Measurements from ENCODE around the gene CYGB.

CYGB gene

DNA sequence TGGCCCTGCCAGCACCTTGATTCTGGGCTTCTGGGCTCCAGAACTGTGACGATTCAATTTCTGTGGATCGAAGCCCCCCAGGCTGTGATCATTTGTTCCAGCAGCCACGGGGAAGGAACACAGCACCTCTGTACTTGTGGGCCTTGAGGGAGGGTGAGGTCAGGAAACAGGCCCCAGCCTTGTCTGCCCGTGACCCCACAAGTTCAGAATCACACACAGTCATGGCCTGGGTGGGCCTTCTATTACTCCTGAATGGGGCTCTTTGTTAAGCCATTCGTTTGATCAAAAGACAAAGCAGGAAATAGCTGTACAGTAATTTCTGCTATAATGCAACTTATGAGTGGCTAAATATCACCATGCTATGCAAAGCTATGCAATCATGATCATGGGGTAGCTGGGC, 38.1 kb upstream of the CYGB start:
- DNase-seq (ENCODE audit: extremely low read depth, insufficient read length): no peak
- Histone ChIP-seq H3K36me3 (ENCODE audit: control insufficient read depth, insufficient read depth, low read length) (no peaks in the 10 kb centered on the region), H3K27me3 (replicated peaks; ENCODE audit: control insufficient read depth, insufficient read depth, low read length) (no peaks in the 10 kb centered on the region), H3K4me3 (replicated peaks; ENCODE audit: low read depth, low read length) (no peak overlapping the region)
- TF ChIP-seq, protein P1, sequence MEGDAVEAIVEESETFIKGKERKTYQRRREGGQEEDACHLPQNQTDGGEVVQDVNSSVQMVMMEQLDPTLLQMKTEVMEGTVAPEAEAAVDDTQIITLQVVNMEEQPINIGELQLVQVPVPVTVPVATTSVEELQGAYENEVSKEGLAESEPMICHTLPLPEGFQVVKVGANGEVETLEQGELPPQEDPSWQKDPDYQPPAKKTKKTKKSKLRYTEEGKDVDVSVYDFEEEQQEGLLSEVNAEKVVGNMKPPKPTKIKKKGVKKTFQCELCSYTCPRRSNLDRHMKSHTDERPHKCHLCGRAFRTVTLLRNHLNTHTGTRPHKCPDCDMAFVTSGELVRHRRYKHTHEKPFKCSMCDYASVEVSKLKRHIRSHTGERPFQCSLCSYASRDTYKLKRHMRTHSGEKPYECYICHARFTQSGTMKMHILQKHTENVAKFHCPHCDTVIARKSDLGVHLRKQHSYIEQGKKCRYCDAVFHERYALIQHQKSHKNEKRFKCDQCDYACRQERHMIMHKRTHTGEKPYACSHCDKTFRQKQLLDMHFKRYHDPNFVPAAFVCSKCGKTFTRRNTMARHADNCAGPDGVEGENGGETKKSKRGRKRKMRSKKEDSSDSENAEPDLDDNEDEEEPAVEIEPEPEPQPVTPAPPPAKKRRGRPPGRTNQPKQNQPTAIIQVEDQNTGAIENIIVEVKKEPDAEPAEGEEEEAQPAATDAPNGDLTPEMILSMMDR (IDR thresholded peaks at IDR 0.05; ENCODE audit: insufficient read depth, low read length, poor library complexity, severe bottlenecking): no peak

DNA sequence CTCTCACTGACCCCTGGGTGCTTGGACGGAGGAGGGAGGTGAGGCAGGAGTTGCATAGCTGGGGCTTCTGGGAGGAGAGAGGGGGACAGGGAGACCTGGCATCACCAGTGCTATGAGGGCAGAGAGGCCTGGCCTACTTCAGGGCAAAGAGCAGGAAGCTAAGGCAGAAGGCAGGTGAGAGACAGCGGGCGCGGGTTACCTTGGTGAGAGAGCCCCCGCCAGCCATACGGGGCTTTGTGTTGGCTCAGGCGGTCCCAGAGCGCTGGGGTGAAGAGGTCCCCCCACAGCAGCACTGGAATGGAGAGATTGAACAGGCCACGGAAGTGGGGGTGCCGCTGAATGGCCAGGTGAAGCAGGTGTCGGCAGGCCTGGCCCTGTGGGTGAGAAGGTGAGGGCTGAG, 36.7 kb upstream of the CYGB start:
- no peak for DNase-seq (ENCODE audit: extremely low read depth, insufficient read length)
- H3K4me3 ChIP-seq (replicated peaks; ENCODE audit: low read depth, low read length): no peak overlapping the region
- TF ChIP-seq, protein P1 (IDR thresholded peaks at IDR 0.05; ENCODE audit: insufficient read depth, low read length, poor library complexity, severe bottlenecking): no peak
- H3K27me3 ChIP-seq (replicated peaks; ENCODE audit: control insufficient read depth, insufficient read depth, low read length): no peaks in the 10 kb centered on the region
- no peaks in the 10 kb centered on the region for H3K36me3 ChIP-seq (ENCODE audit: control insufficient read depth, insufficient read depth, low read length)

DNA sequence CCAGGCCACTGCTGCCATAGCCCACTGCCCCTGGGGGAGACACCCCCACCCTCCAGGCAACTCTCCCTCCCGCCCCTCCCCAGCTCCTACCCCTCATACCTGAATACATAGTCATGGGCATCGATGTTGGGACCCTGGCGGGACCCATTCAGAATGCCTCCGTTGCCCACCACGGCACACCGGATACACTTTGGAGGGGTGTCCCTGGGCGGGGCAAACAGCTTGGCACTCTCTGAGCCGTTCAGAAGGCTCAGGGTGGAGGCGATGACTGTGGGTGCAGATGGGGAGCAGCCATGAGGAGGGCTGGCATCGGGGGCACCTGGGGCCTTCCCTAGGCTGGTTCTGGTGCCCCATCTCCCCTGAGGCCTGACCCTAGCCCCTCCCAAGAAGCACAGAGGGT, 35.6 kb upstream of the CYGB start:
- Histone ChIP-seq H3K4me3 (replicated peaks; ENCODE audit: low read depth, low read length) (no peak overlapping the region), H3K27me3 (replicated peaks; ENCODE audit: control insufficient read depth, insufficient read depth, low read length) (no peaks in the 10 kb centered on the region), H3K36me3 (ENCODE audit: control insufficient read depth, insufficient read depth, low read length) (no peaks in the 10 kb centered on the region)
- DNase-seq (ENCODE audit: extremely low read depth, insufficient read length): no peak
- TF ChIP-seq, protein P1 (IDR thresholded peaks at IDR 0.05; ENCODE audit: insufficient read depth, low read length, poor library complexity, severe bottlenecking): no peak

DNA sequence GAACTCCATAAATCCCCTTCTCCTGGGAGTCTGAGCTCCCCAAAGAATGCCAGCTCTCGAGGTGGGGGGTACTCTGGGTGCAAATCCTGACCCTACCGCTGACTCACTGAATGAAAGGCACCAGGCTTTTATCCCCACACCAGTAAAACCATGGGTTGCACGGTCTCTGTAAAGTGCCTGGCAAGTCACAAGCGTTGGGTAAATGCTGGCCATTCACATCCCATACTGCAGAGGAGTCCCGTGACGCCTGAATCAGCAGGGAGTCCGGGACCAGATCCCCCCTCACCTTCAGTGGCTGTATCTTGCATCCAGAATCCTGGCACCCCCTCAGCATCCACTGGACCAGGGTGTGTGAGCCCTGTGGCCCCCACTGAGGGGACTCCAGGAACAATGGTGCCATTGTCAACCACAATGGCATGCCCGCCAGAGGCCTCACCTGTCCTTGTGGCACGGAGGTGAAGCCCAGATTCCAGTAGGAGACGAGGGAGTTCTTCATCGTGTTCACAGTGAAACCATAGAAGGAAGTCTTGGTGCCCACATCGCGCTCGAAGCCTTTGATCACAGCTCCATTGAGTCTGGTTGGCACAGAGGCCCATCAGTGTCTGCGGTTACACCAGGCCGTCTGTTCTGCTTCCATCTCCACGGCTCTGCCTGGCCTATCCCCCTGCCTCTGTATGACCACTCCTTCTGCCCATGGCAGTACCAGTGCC, 34.8 kb upstream of the CYGB start:
- no peak for DNase-seq (ENCODE audit: extremely low read depth, insufficient read length)
- Histone ChIP-seq H3K27me3 (replicated peaks; ENCODE audit: control insufficient read depth, insufficient read depth, low read length) (no peaks in the 10 kb centered on the region), H3K4me3 (replicated peaks; ENCODE audit: low read depth, low read length) (no peak overlapping the region), H3K36me3 (ENCODE audit: control insufficient read depth, insufficient read depth, low read length) (no peaks in the 10 kb centered on the region; the same call in 1 of the 2 replicates)
- TF ChIP-seq, protein P1 (IDR thresholded peaks at IDR 0.05; ENCODE audit: insufficient read depth, low read length, poor library complexity, severe bottlenecking): no peak

DNA sequence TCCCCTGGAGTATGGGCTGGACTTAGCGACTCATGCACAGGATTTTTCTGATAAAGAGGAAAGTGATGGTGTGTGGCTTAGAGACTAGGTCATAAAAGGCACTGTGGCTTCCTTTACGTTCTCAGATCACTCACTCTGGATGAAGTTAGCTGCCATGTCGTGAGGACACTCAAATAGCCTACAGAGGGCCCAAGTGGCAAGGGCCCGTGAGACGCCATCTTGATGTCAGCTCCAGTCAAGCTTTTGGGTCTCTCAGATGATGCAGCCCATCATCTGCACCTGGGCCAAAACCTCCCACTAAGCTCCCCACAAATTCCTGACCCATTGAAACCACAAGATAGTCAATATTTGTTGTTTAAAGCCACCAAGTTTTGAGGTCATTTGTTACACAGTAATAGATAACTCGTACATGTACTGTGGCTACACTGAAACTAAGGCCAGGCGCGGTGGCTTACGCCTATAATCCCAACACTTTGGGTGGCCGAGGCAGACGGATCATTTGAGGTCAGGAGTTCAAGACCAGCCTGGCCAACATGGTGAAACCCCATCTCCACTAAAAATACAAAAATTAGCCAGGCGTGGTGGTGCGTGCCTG, 33.5 kb upstream of the CYGB start:
- H3K4me3 ChIP-seq (replicated peaks; ENCODE audit: low read depth, low read length): no peak overlapping the region
- H3K36me3 ChIP-seq (ENCODE audit: control insufficient read depth, insufficient read depth, low read length): peaks cover 1% of the 10 kb centered on the region; the same call in 1 of the 2 replicates
- TF ChIP-seq, protein P1 (IDR thresholded peaks at IDR 0.05; ENCODE audit: insufficient read depth, low read length, poor library complexity, severe bottlenecking): no peak
- H3K27me3 ChIP-seq (replicated peaks; ENCODE audit: control insufficient read depth, insufficient read depth, low read length): no peaks in the 10 kb centered on the region
- DNase-seq (ENCODE audit: extremely low read depth, insufficient read length): no peak

All from GM06990 (cell line).